Muscle layer of duodenum (tissue), 2 donors: ENCODE results near the gene THNSL1.

Experiments
- H3K27ac ChIP-seq: one replicate; pipeline ENCODE4 v1.7.0; 2013; ENCODE audit warnings: mild to moderate bottlenecking, low read length
- H3K27me3 ChIP-seq: one replicate; pipeline ENCODE4 v1.7.0; 2013; ENCODE audit warnings: low read depth, mild to moderate bottlenecking, control low read depth, low read length
- H3K36me3 ChIP-seq, 2 donors: one replicate each; pipeline ENCODE4 v1.7.0; 2013; ENCODE audit warnings: low read length in 2 of 2, control low read depth in 1 of 2, mild to moderate bottlenecking in 1 of 2; ENCODE audit not compliant: insufficient read depth in 2 of 2, control insufficient read depth in 1 of 2
- H3K4me1 ChIP-seq, 2 donors: one replicate each; pipeline ENCODE4 v1.7.0; 2013; ENCODE audit warnings: low read length in 2 of 2, mild to moderate bottlenecking in 2 of 2, control low read depth in 1 of 2, moderate library complexity in 1 of 2; ENCODE audit not compliant: insufficient read depth in 2 of 2, control insufficient read depth in 1 of 2
- H3K4me3 ChIP-seq, 2 donors: one replicate each; pipeline ENCODE4 v1.7.0; 2013; ENCODE audit warnings: low read length in 2 of 2, low read depth in 1 of 2, mild to moderate bottlenecking in 1 of 2
- H3K9me3 ChIP-seq, 2 donors: one replicate each; pipeline ENCODE4 v1.7.0; 2013; ENCODE audit warnings: low read length in 2 of 2, control low read depth in 1 of 2, mild to moderate bottlenecking in 1 of 2; ENCODE audit not compliant: control insufficient read depth in 1 of 2
- donor health status: healthy.

THNSL1 gene

DNA sequence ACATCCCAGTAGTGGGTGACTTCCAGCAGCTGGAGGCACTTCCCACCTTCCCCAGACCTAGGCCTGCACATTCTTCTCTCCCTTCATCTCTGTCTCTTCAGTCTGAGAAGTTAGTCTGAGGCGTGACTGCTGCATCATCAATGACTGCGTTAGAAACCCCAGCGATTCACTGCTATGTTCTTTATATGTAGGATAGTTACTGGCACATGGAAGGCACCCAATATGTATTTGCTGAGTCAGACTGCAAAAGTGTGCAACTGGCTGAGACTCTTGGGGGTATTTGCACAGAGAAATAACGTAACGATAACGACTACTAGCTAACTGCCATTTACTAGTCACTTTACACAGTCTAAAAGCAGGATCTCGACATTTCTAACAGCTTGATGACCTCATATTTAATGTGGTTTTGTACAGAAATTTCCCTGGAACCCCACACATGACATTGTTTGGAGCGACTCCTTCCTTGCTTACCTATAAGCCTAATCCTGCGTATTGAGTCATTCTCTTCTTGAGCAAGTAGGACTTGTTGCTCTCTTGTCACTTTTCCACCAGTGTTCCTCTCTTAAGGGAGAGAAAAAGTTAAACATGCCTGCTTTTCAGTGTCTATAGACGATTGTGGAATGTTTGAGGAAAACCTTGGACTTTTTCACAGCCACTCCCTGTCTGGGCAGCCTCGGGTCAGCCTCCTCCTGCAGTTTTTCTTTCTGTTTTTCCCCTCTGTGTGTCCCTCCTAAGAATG, 45.5 kb downstream of the THNSL1 start:
- H3K36me3 ChIP-seq, result no peaks in the 10 kb centered on the region
- H3K4me3 ChIP-seq, result peak overlapping the region in 1 of 2 donors; percentile 31
- no peaks in the 10 kb centered on the region for H3K9me3 ChIP-seq
- peak overlapping the region; percentile 85 for H3K27ac ChIP-seq
- no peaks in the 10 kb centered on the region for H3K4me1 ChIP-seq
- H3K27me3 ChIP-seq, result no peaks in the 10 kb centered on the region

DNA sequence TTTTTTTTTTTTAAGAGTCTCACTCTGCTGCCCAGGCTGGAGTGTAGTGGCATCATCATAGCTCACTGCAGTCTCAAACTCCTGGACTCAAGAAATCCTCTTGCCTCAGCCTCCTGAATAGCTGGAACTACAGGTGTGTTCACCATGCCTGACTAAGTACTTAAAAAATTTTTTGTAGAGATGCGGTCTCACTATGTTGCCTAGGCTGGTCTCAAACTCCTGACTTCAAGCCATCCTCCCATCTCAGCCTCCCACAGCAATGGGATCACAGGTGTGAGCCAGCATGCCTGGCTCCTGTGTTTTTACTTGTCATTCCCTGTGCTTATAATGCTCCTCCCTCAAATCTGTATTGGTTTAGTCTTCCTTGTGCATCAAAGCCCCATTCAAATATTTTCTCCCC, 46.7 kb downstream of the THNSL1 start:
- Histone ChIP-seq H3K9me3 (no peaks in the 10 kb centered on the region), H3K27me3 (no peaks in the 10 kb centered on the region), H3K4me1 (no peaks in the 10 kb centered on the region), H3K36me3 (no peaks in the 10 kb centered on the region), H3K4me3 (no peak overlapping the region), H3K27ac (no peak overlapping the region)

DNA sequence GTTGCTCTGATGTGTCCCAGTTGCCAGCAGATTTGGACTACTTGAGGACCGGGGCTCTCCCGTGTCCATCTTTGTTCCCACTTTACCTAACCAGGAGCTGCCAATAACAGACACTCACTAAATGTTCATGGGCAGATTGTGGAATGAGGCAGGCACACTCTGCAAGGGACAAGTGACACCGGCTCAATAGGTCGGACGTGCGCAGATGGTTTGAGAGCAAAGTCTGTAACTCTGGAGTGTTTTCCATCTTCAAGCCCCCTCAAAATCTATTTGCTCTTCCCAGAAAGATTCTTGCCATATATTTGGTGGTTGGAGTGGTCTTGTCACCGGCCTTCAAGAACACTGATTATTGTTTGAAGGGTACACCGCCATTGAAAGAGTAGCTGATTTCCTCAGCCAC, 47.2 kb downstream of the THNSL1 start:
- Histone ChIP-seq H3K36me3 (no peaks in the 10 kb centered on the region), H3K27ac (no peak overlapping the region), H3K9me3 (no peaks in the 10 kb centered on the region), H3K27me3 (no peaks in the 10 kb centered on the region), H3K4me1 (no peaks in the 10 kb centered on the region), H3K4me3 (no peak overlapping the region)

DNA sequence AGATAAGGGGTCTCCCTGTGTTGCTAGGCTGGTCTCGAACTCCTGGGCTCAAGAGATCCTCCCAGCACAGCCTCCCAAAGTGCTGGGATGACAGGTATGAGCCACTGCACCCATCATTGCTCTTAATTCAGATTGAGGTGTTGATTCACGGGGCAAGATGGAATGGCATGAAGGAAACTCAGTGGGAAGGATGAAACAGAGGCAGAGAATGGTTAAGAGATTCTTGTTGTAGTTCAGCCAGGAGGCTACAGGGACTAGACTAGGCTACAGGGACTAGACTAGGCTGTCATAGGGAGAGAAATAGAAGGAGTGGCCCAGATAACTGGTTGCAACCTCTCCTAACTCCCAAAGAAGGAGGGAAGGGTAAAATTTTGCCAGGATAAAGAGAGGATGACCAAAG, 48.0 kb downstream of the THNSL1 start:
- no peaks in the 10 kb centered on the region for H3K36me3 ChIP-seq
- H3K4me3 ChIP-seq, result no peak overlapping the region
- H3K4me1 ChIP-seq, result no peaks in the 10 kb centered on the region
- H3K9me3 ChIP-seq, result no peaks in the 10 kb centered on the region
- H3K27ac ChIP-seq, result no peak overlapping the region
- no peaks in the 10 kb centered on the region for H3K27me3 ChIP-seq

DNA sequence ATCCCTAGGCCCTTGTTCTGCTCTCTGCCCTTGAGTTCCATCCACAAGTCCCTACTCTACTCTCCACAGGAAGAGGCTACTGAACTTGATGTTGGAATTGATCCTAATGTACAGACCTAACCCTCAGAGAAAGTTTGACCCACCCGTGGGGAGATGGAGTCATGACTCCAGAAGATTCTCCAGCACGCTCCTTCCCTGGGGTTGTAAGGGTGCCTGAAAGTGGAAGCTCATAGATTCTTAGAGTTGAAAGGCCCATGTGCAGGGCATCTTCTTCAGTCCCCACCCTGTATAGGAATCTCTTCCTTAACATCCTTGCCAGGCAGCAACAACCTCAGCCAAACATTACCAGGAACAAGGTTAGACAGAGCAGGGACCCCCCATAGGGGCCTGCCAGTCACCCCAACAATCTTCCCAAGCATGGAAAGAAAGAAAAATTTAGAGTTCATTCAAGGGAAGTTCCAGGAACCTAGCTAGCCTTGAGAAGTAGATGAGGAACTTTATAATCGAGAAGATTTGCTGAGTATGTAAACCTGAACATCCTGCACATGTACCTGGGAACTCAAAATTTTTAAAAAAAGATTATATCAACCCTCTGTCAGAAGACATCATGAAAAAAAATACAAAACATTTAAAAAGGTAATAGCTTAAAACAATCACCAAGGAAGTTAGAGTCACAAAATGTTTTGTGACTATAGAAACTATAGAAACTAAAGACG, 49.5 kb downstream of the THNSL1 start:
- H3K4me1 ChIP-seq, result no peaks in the 10 kb centered on the region
- no peak overlapping the region for H3K4me3 ChIP-seq
- no peaks in the 10 kb centered on the region for H3K9me3 ChIP-seq
- H3K36me3 ChIP-seq, result no peaks in the 10 kb centered on the region
- H3K27me3 ChIP-seq, result no peaks in the 10 kb centered on the region
- H3K27ac ChIP-seq, result no peak overlapping the region

DNA sequence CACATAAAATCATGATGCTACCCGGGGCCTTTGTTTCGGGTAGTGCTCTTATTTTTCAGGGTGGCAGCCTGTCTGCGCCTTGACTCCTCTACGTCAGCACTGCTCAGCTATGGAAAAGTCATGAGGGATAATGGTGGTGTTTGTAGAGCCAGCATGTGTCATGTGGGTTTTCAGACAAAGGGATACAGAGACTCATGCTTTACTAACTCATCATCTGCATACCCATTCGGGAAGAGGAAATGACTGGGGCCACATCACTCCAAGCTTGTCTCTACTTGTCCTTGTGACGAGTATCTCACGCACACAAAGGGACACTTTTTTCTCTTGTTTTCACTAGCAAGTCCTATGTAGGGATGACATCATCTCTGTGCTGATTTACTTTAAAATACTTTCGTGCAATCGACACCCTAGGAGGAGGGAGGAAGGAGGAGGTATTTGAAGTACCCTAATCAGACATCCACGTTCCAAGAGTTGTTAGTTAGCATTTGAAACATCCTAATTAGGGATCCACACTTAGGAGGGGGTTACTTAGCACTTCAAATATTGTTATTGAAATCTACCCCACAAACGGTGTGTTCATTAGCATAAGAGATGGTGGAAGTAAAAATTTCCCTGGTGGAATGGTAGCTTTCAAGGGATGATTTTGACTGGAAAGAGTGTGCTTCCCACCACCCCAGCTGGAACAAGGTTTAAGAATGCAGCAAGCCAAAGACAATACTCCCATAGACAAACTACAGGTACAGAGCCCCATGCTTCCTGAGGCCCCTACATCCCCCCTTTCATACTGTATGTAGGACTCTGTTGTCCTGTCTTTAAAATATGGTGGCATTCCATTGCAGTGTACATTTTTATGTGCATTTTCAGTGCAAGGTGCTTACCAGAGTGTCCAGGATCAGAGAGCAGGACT, 52.0 kb downstream of the THNSL1 start:
- H3K27me3 ChIP-seq, result no peaks in the 10 kb centered on the region
- H3K9me3 ChIP-seq, result no peaks in the 10 kb centered on the region
- no peaks in the 10 kb centered on the region for H3K36me3 ChIP-seq
- no peak overlapping the region for H3K27ac ChIP-seq
- no peak overlapping the region for H3K4me3 ChIP-seq
- no peaks in the 10 kb centered on the region for H3K4me1 ChIP-seq

DNA sequence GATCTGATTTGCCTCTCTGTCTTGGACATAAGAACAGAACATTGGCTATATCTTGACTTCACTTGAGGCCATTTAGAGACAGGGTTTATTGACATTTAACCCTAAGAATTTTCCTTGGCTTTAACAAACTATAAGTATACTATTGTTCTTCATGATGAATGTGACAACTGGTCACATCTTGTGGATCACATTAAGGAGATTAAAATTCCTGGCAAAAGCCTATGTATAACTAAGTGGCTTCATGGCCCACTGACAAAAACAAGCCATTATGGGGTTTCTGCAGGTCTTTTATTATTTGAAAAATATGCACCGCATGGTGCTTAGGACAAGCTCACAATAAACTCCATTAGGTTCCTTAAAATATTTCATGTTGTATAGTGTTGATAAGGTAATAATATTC, 54.8 kb downstream of the THNSL1 start:
- Histone ChIP-seq H3K4me1 (no peaks in the 10 kb centered on the region), H3K27ac (no peak overlapping the region)

DNA sequence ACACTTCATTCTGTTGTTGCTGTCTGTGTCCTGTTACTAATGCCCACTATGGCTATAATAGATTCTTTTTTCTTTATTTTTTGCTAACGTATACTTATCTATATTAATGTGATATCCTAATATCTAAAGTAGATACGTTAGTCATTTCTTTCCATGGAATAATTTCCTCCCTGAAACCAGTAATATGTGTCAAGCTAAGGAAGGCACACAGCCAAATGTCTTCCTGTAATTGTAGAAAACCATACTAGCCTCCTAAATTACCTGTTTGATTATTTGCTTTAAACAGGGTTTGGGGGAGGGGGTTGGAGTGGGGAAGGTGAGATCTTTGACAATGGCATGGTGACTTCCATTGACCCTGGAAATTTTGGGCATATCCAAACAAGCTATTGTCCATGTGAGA, 56.4 kb downstream of the THNSL1 start:
- Histone ChIP-seq H3K36me3 (no peaks in the 10 kb centered on the region), H3K4me1 (no peaks in the 10 kb centered on the region), H3K27me3 (no peaks in the 10 kb centered on the region), H3K9me3 (no peaks in the 10 kb centered on the region), H3K27ac (no peak overlapping the region), H3K4me3 (no peak overlapping the region)

More for the DNA sequence above, 54.8 kb downstream of the THNSL1 start:
- Histone ChIP-seq H3K4me3 (no peak overlapping the region), H3K9me3 (no peaks in the 10 kb centered on the region), H3K36me3 (no peaks in the 10 kb centered on the region), H3K27me3 (no peaks in the 10 kb centered on the region)

DNA sequence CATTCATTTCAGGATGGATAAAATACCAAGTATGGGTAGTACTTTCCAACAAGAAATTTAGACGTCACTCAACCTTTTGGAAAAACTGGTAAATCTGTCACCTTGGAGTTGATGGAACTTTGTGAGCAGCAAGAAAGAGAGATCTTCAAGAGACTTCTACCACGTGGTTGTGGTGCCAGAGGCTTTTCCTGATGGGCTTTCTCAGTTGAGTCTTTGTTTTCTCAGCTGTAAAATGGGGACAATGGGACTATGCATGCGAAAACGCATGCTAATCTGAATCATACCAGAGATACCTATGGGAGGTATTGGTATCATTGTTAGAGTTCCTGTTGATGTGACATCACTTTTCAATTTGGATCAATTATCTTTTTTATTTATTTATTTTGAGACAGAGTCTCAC, 59.4 kb downstream of the THNSL1 start:
- H3K27ac ChIP-seq, result no peak overlapping the region
- H3K4me1 ChIP-seq, result peaks cover 0 to 4% of the 10 kb centered on the region in 2 donors
- no peaks in the 10 kb centered on the region for H3K27me3 ChIP-seq
- no peaks in the 10 kb centered on the region for H3K9me3 ChIP-seq
- H3K4me3 ChIP-seq, result no peak overlapping the region
- no peaks in the 10 kb centered on the region for H3K36me3 ChIP-seq
